Lower leg skin (tissue), 3 donors: ENCODE results near the gene FOXQ1.

Experiments
- CTCF ChIP-seq, 3 donors: fragments of 450-650 bp; IDR thresholded peaks; one replicate each; pipeline ENCODE4 v1.5.1; 2016; ENCODE audit warnings: antibody characterized with exemption in 3 of 3, mild to moderate bottlenecking in 3 of 3, moderate library complexity in 2 of 3
- POLR2A ChIP-seq, 2 donors: fragments of 450-650 bp; IDR thresholded peaks; one replicate each; pipeline ENCODE4 v1.6.1; 2016 to 2017; ENCODE audit warnings: antibody characterized with exemption in 2 of 2, mild to moderate bottlenecking in 1 of 2, moderate library complexity in 1 of 2

DNA sequence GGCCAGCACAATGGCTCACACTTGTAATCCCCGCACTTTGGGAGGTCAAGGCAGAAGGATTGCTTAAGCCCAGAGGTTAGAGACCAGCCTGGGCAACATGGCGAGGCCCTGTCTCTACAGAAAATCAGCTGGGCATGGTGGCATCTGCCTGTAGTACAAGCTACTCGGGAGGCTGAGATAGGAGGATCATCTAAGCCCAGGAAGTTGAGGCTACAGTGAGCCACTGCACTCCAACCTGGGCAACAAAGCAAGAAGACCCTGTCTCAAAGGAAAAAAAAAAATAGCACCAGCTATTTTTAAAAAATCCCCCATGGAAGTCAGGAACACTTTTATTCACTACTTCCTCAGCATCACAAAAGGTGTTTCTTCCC lies 45.2 kb upstream of the FOXQ1 start:
- TF ChIP-seq CTCF (IDR thresholded peaks at IDR 0.05) (no peak), POLR2A (IDR thresholded peaks at IDR 0.05) (no peak)
